Osteoblast (primary cell): ENCODE data around the gene SPINK9. TPM values are rescaled to one million over a fixed set of nuclear protein-coding genes. Genes with fewer than 3 reads are reported as not detected.

Source experiments
- DNase-seq: peaks from one replicate; pipeline ENCODE4 v3.0.0; 2011; ENCODE audit warnings: low spot score, mixed read lengths; ENCODE audit not compliant: insufficient read length; ENCODE audit errors: missing footprints
- H2AFZ ChIP-seq: 2 replicates; pipeline ENCODE4 v1.6.0; 2011; ENCODE audit warnings: mild to moderate bottlenecking, low read length
- H3K27ac ChIP-seq: 2 replicates; pipeline ENCODE4 v1.5.1; 2011; ENCODE audit warnings: mild to moderate bottlenecking, low read depth, low read length, moderate library complexity
- H3K27me3 ChIP-seq: 2 replicates; pipeline ENCODE4 v1.6.0; 2012; ENCODE audit warnings: mild to moderate bottlenecking, control low read depth, inconsistent platforms, low read length, moderate library complexity; ENCODE audit not compliant: insufficient read depth
- H3K36me3 ChIP-seq: 2 replicates; pipeline ENCODE4 v1.5.1; 2011; ENCODE audit warnings: mild to moderate bottlenecking, low read length, control low read depth, moderate library complexity; ENCODE audit not compliant: insufficient read depth
- H3K4me1 ChIP-seq: 2 replicates; pipeline ENCODE4 v1.5.1; 2011; ENCODE audit warnings: mild to moderate bottlenecking, low read length, control low read depth, moderate library complexity; ENCODE audit not compliant: insufficient read depth
- H3K4me2 ChIP-seq: 2 replicates; pipeline ENCODE4 v1.6.0; 2011; ENCODE audit warnings: mild to moderate bottlenecking, low read length; ENCODE audit not compliant: insufficient read depth
- H3K4me3 ChIP-seq: fragments of 200-600 bp; sonication (generic); 3 replicates; pipeline ENCODE4 v1.5.1; 2012; ENCODE audit warnings: mild to moderate bottlenecking, low read length, inconsistent platforms; ENCODE audit not compliant: insufficient read depth
- H3K79me2 ChIP-seq: 2 replicates; pipeline ENCODE4 v1.6.0; 2012; ENCODE audit warnings: mild to moderate bottlenecking, low read length, control low read depth, inconsistent platforms; ENCODE audit not compliant: insufficient read depth
- H3K9me3 ChIP-seq: 2 replicates; pipeline ENCODE4 v1.5.1; 2011; ENCODE audit warnings: low read depth, low read length, control low read depth
- H4K20me1 ChIP-seq: 2 replicates; pipeline ENCODE4 v1.6.0; 2012; ENCODE audit warnings: mild to moderate bottlenecking, low read length, control low read depth; ENCODE audit not compliant: insufficient read depth
- small RNA-seq: library from RNA; depleted of rRNA; stranded (forward); fragments of <200 nt; gene quantifications from one replicate; pipeline ENCODE3, GENCODE V24; 2012
- total RNA-seq: library from RNA; depleted of rRNA; stranded (reverse); fragments of >200 nt; gene quantifications from 2 replicates; pipeline ENCODE4 v1.2.3, GENCODE V29; 2012
- TF ChIP-seq, protein P1 (sequence below): IDR thresholded peaks from 2 replicates; pipeline ENCODE4 v1.5.1; 2011; ENCODE audit warnings: mild to moderate bottlenecking, low read depth, low read length, moderate library complexity; ENCODE audit errors: extremely low read depth

SPINK9 gene
- total RNA-seq, 1 donor: not detected

DNA sequence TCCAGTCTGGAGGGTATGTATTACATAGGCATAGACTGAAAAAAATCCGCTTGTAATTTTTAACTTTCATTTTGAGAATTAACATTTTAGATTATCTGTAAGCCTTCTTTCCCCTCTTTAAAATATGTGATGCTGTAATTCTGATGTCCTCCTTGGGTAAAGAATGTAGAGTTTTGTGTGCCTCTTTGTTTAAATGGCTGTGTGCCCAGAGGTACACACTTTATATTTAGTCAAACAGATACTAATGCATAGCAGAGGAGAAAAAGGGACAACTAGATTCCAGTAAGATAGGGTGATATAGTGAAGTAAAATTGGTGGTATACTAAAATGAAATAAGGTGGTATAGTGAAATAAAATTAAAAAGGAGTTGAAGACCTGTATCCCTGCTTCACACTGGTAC, 49.7 kb downstream of the SPINK9 start:
- Histone ChIP-seq H3K27ac (peak overlapping the region; percentile 20), H3K9me3 (no peaks in the 10 kb centered on the region), H3K4me1 (peaks cover 26% of the 10 kb centered on the region), H4K20me1 (peaks cover 16% of the 10 kb centered on the region), H3K27me3 (no peaks in the 10 kb centered on the region), H3K79me2 (peaks cover 64% of the 10 kb centered on the region), H3K4me2 (peak overlapping the region; percentile 94), H3K4me3 (no peak overlapping the region), H2AFZ (no peak overlapping the region), H3K36me3 (no peaks in the 10 kb centered on the region)
- TF ChIP-seq, protein P1, sequence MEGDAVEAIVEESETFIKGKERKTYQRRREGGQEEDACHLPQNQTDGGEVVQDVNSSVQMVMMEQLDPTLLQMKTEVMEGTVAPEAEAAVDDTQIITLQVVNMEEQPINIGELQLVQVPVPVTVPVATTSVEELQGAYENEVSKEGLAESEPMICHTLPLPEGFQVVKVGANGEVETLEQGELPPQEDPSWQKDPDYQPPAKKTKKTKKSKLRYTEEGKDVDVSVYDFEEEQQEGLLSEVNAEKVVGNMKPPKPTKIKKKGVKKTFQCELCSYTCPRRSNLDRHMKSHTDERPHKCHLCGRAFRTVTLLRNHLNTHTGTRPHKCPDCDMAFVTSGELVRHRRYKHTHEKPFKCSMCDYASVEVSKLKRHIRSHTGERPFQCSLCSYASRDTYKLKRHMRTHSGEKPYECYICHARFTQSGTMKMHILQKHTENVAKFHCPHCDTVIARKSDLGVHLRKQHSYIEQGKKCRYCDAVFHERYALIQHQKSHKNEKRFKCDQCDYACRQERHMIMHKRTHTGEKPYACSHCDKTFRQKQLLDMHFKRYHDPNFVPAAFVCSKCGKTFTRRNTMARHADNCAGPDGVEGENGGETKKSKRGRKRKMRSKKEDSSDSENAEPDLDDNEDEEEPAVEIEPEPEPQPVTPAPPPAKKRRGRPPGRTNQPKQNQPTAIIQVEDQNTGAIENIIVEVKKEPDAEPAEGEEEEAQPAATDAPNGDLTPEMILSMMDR: no peak
- no peak for DNase-seq

DNA sequence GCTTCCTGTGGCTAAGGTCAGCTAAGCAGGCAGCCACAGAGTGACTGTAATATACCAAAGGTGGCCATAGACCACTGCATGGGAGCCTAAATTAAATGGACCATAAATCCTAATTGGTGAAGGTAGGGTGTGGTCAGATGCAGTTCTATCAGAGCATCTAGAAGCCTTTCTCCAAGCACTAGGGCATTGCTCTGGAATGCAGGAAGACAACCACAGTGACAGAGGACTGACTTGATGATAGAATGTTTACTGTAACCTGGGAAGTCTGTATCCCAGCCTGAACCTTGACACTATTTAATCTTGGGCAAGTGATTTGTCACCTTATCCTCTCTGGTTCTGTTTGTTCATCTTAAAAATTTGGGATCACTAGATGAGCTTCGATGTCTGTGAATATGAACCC, 50.7 kb downstream of the SPINK9 start:
- H3K4me3 ChIP-seq: no peak overlapping the region
- H3K27me3 ChIP-seq: no peaks in the 10 kb centered on the region
- peaks cover 73% of the 10 kb centered on the region for H3K79me2 ChIP-seq
- no peak overlapping the region for H3K4me2 ChIP-seq
- TF ChIP-seq, protein P1: no peak
- H4K20me1 ChIP-seq: peaks cover 23% of the 10 kb centered on the region
- H3K4me1 ChIP-seq: peaks cover 31% of the 10 kb centered on the region
- peak; percentile 48 for DNase-seq
- H3K36me3 ChIP-seq: no peaks in the 10 kb centered on the region
- H3K27ac ChIP-seq: peak overlapping the region; percentile 20
- H2AFZ ChIP-seq: no peak overlapping the region
- H3K9me3 ChIP-seq: no peaks in the 10 kb centered on the region

DNA sequence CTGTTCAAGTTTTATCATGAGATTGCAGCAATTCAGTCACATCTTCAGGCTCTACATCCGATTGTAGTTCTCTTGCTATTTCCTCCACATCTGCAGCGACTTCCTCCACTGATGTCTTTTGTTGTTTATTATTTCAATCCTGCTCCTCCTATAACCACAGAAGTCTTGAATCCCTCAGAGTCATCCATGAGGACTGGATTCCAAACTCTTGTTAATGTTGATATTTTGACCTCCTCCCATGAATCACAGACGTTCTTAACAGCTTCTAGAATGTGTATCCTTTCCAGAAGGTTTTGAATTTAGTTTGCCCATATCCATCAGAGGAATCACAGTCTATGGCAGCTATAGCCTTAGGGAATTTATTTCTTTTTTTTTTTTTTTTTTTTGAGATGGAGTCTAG, 52.0 kb downstream of the SPINK9 start:
- Histone ChIP-seq H3K9me3 (no peaks in the 10 kb centered on the region), H3K79me2 (peaks cover 86% of the 10 kb centered on the region), H3K36me3 (no peaks in the 10 kb centered on the region), H3K4me2 (no peak overlapping the region), H3K27ac (peak overlapping the region; percentile 26), H4K20me1 (peaks cover 35% of the 10 kb centered on the region), H3K4me1 (peaks cover 36% of the 10 kb centered on the region), H3K27me3 (no peaks in the 10 kb centered on the region), H3K4me3 (no peak overlapping the region), H2AFZ (no peak overlapping the region)
- DNase-seq: peak; percentile 51
- TF ChIP-seq, protein P1: no peak

DNA sequence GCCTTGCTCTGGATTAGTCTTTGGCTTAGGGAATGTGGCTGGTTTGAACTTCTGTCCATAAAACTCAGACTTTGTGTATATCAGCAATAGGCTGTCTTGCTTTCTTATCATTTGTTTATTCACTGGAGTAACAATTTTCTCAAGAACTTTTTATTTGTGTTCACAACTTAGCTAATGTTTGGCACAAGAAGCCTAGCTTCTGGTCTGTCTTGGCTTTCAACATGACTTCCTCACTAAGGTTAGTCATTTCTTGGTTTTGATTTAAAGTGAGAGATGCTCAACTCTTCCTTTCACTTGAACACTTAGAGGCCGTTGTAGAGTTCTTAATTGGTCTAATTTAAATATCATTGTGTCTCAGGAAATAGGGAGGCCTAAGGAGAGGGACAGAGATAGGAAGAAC, 53.3 kb downstream of the SPINK9 start:
- TF ChIP-seq, protein P1: no peak
- Histone ChIP-seq H3K4me3 (no peak overlapping the region), H3K4me1 (peaks cover 29% of the 10 kb centered on the region), H3K9me3 (no peaks in the 10 kb centered on the region), H4K20me1 (peaks cover 46% of the 10 kb centered on the region), H3K79me2 (peaks cover 94% of the 10 kb centered on the region), H3K27me3 (no peaks in the 10 kb centered on the region), H2AFZ (no peak overlapping the region), H3K27ac (no peak overlapping the region), H3K36me3 (no peaks in the 10 kb centered on the region), H3K4me2 (no peak overlapping the region)
- DNase-seq: no peak

Small RNAs within 50 kb of the gene (small RNA-seq; reads per million reads assigned to genes)
- gene RF00017: not detected

Other genes with a start within 250 kb of the SPINK9 start
- not detected in 2 replicates for gene SPINK14, start 167.0 kb upstream of the SPINK9 start, total RNA-seq
- not detected in 2 replicates for gene SPINK6, start 132.5 kb upstream of the SPINK9 start, total RNA-seq
- not detected in 2 replicates for gene MARCOL, start 97.0 kb upstream of the SPINK9 start, total RNA-seq
- not detected in 2 replicates for gene SPINK13, start 66.8 kb upstream of the SPINK9 start, total RNA-seq
- gene SPINK7, start 23.1 kb upstream of the SPINK9 start, total RNA-seq: not detected in 2 replicates
- 69.8 and 80.7 TPM in 2 replicates for gene FBXO38, start 48.4 kb downstream of the SPINK9 start, total RNA-seq